HepG2 (cell line): ENCODE measurements around the gene PLAAT3. TPM values are rescaled to one million over a fixed set of nuclear protein-coding genes. Genes with fewer than 3 reads are reported as not detected.
A peak's percentile ranks its signal among the peaks of the same experiment; 100 is the strongest.

Experiments used
- CTCF ChIP-seq: sonication (generic); formaldehyde crosslinking; IDR thresholded peaks from 2 replicates; pipeline ENCODE4 v1.5.0; 2020; ENCODE audit warnings: mild to moderate bottlenecking, missing genetic modification reagents, moderate library complexity
- SALL1 ChIP-seq: sonication (generic); formaldehyde crosslinking; IDR thresholded peaks from 2 replicates; pipeline ENCODE4 v1.8.0; 2022; ENCODE audit warnings: mild to moderate bottlenecking, missing genetic modification reagents
- SNAI1 ChIP-seq: sonication (generic); formaldehyde crosslinking; IDR thresholded peaks from 2 replicates; pipeline ENCODE4 v1.5.0; 2020; ENCODE audit warnings: mild to moderate bottlenecking, missing genetic modification reagents, borderline replicate concordance
- ZNF687 ChIP-seq: sonication (generic); formaldehyde crosslinking; IDR thresholded peaks from 2 replicates; pipeline ENCODE4 v1.5.1; 2020; ENCODE audit warnings: mild to moderate bottlenecking, missing genetic modification reagents, moderate library complexity
- ZNF800 ChIP-seq: sonication (generic); formaldehyde crosslinking; IDR thresholded peaks from 2 replicates; pipeline ENCODE4 v1.4.0; 2020; ENCODE audit warnings: missing genetic modification reagents
- polyA plus RNA-seq, 8 experiments: library from polyadenylated mRNA; depleted of rRNA in 3 of 8; stranded (reverse) in 7 of 8; unstranded in 1 of 8; fragments of >200 nt; fragmentation: Illumina TruSeq in 4 of 8; extraction: Trizol in 4 of 8; gene quantifications; 2 replicates each; pipeline versions ENCODE4 v1.2.1 to v1.2.3, GENCODE V29; 2011 to 2016; ENCODE audit warnings: low read depth in 4 of 8, missing spikeins in 1 of 8, mixed read lengths in 1 of 8; ENCODE audit not compliant: insufficient read depth in 1 of 8
- total RNA-seq, 5 experiments: library from RNA; depleted of rRNA; stranded (reverse); fragments of >200 nt; fragmentation: Illumina TruSeq; extraction: Trizol; gene quantifications; 2 replicates each; pipeline ENCODE4 v1.2.3, GENCODE V29; 2016; ENCODE audit warnings: low read depth in 1 of 5

PLAAT3 gene
- total and polyA plus RNA-seq, 2 of the 13 experiments (the other 11 are each of a cell fraction or from before 2014, with no cell fraction given): 9.3 to 16.4 TPM

DNA sequence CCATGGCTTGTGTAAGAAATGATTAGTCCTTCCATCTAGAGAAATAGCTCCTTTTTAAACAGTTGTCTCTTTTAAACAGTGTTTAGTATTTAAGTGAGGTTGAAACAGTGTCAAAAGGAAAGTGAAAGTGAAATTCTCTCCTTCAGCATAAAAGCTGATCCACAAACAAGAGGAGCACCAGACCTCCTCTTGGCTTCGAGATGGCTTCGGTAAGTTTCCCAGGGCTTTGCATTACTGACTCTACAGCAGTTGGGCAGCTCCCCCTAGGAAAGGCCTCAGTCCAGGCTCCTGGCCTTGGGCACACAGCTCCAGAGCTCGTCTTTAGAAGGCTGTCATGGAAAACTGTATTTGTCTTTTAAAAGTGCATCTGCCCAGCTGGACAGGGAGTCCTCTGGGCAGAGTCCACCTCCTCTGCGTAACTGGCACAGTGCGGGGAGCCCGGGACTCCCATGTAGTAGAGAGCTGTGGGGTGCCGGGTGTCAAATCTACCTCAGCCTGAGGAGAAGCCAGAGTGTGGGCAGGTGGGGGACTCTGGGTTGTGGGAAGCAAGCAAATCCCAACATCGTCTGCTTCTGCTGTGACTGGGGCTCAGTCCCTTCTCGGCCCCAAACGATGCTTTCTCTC lies 77.5 kb downstream of the PLAAT3 start, which contains the start of gene PLAAT4 (continued):
- TF ChIP-seq CTCF (CRISPR knock-in tag): peak; percentile 42
- TF ChIP-seq ZNF687 (CRISPR knock-in tag): peak; percentile 32; the same call in 1 of the 2 replicates
- 0 out of 2 replicates have a peak, but pooled peaks have one; percentile 15 for TF ChIP-seq SALL1 (CRISPR knock-in tag)
- no peak for TF ChIP-seq SNAI1 (CRISPR knock-in tag)
- TF ChIP-seq ZNF800: 0 out of 2 replicates have a peak, but pooled peaks have one; percentile 32
